GM12874 (cell line): ENCODE measurements around the gene TPM2.

Experiments used
- CTCF ChIP-seq: IDR thresholded peaks from 2 replicates; pipeline ENCODE4 v1.5.1; 2011; ENCODE audit warnings: low read depth, mild to moderate bottlenecking, control low read depth, low read length, moderate library complexity; ENCODE audit not compliant: insufficient read depth

The TPM2 gene

GRCh38 chr9:35708146-35708545, 18.4 kb upstream of the TPM2 start:
- TF ChIP-seq CTCF = no peak

DNA sequence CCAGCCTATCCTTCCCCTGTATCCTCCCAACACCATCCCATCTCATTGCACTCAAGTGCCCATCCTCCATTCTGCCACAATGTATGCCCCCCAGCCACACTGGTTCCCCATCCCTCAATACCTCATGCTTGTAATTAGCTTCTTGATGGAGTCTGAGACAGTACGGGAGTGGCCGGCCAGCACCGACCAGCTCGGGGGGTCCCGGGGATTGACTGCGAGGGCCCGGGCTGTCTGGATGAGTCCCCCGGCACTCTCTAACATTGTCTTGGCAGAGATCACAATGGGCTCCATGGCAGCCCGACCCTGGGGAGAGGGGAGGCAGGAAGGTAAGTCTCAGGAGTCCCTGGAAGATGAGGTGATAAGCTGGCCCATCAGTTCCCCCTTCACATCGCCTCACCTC, 17.2 kb upstream of the TPM2 start:
- TF ChIP-seq CTCF = no peak

DNA sequence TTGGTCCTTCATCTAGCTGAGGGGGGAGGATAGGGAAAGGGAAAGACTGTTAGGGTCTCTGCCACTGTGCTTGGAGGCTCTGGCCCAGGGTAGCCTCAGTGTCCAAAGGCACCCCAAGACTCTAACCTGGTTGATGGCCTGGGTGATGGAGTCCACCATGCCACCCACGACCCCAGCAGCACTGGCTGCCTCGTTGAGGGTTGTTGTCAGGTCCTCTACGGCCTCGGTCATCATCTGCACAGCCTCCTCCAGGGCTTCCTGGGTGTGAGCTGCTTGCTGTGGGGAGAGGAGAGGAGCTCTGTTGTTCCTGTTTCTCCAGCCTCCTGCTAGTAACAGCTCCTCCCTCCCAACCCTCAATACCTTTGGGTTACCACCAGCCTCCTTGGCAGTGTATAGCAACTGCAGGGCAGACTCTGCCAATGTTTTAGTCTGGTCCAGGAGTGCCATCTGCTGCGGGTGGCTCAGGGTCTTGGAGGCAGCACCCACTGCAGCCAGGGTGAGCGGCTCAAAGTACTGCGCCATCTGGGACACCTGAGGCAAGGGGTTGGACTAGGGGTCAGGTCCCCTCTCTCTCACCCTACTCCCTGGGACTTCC, 16.2 kb upstream of the TPM2 start:
- TF ChIP-seq CTCF = no peak

DNA sequence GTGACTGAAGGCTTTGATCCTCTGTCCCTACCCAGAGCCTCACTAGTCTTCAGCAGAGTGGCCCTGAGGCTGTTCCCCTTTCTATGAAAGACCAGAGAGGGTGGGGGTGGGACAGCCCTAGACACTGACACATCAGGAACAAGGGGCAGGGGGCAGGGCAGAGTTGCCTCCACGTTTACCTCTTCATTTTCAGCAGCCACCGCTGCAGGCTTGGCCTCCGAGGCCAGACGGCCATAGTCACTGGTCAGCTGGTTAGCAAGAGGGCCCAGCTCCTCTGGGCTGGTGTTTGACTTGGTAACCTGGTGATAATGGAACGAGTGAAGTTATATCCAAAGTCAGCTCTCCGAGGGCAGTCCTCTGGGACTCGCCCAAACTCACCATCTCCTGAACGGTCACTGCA, 15.6 kb upstream of the TPM2 start:
- no peak for TF ChIP-seq CTCF

- TF ChIP-seq CTCF = no peak
Observed at GRCh38 chr9:35703906-35704672, 14.4 kb upstream of the TPM2 start.

GRCh38 chr9:35702696-35703095, 13.0 kb upstream of the TPM2 start:
- no peak for TF ChIP-seq CTCF

DNA sequence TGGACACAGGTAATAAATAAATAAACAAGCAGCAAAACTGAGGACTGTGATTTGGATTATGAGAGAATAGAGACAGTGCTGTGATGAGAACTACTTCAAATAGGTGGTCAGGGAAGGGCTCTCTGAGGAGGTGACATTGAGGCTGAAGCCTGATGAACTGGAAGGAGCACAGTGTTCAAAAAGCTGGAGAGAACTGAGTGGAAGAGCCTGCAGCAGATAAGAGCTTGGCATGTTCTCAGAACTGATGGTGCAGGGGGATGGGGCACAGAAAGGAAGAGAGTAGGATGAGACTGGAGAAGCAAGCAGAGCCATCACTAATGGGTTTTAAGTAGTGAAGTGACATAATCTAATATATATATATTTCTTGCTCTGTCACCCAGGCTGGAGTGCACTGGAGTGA, 11.2 kb upstream of the TPM2 start:
- no peak for TF ChIP-seq CTCF
